ENCODE results near the gene B3GALT5.

B3GALT5 gene

DNA sequence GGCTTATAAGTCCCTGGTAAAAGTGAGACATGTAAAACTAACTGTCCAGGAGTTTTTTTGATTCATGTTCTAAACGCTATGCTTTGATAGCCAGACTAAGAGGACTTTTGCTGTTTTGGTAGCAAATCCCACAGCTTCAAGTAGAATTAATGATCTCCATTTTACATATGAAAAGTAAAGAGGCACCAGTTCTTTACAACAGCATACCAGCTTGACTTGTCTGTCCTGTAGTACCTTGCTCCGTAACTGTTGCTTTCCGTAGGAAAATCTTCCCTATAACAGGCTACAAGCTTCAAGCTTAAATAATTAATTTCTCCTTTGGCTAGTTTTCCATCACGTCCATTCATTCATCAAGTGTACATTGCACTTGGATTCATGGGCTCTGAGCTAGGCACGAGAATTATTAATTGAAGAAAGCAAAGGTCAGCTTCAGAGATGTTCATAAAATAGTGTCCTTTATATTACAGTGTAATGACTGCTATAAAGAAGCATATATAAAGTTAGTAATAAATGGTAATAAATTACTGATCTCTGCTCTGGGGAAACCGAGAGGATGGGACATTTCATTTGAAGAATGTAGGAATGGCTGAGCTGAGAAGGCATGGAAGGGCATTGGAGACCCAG lies 29.2 kb downstream of the B3GALT5 start:
- DNase-seq: no peak
- intact Hi-C loops (cut with DNase I): no loop called here

DNA sequence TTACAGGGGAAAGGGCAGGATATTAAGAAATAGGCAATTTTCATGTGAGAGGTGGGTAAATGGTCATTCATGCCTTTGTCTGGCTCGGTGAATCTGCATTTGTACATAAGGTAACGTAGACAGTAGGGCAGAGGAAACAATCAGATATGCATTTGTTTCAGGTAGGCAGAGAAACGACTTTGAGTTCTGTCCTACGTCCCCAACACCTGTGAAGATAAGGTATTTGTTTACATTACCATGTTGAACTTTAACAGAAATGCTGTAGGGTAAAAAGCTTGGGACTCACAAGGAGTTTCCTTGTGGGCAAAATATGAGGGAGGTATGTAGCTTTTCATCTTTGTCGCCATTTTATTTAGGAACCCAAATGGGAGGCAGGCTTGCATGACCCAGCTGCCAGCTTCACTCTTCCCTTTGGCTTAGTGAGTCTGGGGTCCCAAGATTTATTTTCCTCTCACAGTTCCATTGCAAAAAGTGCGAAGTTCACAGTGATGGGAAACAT lies 31.4 kb downstream of the B3GALT5 start:
- intact Hi-C loops (cut with DNase I): no loop called here
- DNase-seq: no peak

DNA sequence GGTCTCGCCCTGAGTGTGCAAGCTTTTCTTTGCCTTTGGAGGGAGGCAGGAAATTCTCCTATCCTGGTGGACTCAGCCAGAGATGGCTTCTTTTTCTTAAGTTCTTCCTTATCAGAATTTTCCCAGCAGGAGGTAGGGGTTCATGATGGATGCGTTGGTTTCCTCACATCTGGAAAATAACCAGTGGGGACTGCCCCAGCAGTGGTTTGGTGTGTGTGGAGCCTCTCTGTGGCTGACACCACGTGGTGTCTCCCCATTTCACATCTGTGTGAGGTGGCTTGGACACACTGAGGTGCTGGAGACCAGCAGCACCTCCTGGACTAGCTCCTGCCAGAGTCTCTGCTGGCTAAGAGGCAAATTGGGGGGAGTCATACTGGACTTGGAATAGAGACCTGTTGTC lies 32.6 kb downstream of the B3GALT5 start:
- intact Hi-C loops (cut with DNase I): no loop called here
- no peak for DNase-seq

DNA sequence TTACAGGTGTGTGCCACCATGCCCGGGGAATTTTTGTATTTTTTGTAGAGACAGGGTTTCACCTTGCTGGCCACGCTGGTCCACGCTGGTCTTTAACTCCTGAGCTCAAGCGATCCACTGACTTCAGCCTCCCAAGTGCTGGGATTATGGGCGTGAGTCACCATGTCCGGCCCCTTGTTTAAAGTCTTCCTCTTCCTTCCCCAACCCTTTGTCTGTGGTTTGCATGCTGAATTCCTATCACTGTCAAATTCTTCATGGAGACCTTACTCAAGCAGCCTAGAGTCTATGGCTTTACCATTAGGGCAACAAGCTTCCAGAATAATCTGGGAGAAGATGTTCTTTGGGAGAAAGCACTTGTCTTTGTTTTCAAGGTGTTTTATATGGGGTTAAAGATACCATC lies 34.7 kb downstream of the B3GALT5 start:
- intact Hi-C loops (cut with DNase I): no loop called here

DNA sequence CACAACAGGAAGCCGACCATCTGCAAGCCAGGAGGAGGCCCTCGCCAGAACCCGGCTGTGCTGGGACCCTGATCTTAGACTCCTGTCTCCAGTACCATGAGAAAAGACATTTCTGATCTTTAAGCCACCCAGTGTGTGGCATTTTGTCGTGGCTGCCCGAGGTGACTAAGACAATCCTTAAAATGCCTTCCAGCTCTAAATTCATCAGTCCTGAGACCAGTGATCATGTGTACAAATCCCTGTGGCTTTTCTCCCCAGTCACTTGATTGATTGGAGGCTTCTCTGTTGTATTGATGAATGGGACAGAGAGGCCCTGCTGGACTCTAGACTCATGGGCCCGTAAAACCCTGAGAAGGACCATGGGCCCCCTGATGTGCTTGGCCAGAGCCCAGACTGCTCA lies 36.1 kb downstream of the B3GALT5 start:
- no peak for DNase-seq
- intact Hi-C loops (cut with DNase I): no loop called here

More for the DNA sequence above, 34.7 kb downstream of the B3GALT5 start:
- no peak for DNase-seq

DNA sequence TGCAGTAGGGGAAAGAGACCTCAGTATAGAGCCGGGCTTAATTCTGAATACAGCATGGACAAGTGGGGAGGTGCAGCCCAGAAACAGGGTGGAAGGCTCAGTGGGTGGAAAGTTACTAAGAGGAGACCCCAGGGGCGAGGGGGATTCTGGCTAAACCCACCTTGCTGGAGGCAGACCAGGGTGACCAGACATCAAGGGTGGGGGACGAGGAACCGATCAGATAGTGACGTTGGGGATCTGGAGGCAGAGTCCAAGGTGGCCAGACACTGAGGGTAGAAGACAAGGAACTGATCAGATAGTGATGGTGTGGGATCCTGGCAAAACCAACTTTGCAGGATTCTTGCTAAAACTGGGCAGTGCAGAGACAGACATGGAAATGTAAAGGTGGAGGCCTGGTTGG lies 36.8 kb downstream of the B3GALT5 start:
- DNase-seq: no peak
- intact Hi-C loops (cut with DNase I): no loop called here

DNA sequence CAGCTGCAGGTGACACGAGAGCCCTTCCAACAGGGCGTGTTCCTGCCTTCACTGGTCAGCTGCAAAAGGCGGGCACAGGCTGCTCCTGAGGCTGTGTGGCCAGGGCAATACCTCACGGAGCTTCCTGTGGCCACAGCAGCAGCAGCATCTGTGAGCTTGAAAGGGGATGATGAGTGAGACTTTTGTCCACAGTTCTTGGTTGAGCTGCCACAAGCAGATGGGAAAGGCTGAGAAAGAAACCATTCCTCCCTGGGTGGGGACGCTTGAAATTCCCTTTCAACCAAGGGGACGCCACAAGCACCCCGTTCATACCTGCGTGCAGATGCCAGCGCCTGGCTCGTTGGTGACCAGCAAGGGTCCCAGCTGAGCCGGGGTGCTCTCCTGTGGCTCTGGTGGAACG lies 37.6 kb downstream of the B3GALT5 start:
- intact Hi-C loops (cut with DNase I): no loop called here
- no peak for DNase-seq

DNA sequence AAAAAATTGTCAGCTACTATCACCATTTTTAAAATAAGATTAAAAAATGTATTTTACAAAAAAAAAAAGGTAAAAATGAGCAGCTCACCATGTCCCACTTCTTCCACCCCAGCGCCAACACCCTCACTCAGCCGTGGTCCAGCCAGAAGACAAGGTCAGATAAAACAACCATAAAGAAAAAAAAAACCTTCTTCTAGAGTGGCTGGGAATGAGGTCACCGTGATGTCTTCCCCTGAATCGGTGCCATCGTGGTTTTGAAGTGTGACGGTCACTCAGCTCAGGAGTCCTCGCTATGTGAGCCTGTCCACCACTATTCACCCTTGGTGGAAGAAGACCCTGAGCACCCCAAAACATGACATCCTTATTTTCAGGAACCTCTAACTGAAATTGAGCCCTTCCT lies 38.1 kb downstream of the B3GALT5 start:
- intact Hi-C loops (cut with DNase I): no loop called here
- no peak for DNase-seq

DNA sequence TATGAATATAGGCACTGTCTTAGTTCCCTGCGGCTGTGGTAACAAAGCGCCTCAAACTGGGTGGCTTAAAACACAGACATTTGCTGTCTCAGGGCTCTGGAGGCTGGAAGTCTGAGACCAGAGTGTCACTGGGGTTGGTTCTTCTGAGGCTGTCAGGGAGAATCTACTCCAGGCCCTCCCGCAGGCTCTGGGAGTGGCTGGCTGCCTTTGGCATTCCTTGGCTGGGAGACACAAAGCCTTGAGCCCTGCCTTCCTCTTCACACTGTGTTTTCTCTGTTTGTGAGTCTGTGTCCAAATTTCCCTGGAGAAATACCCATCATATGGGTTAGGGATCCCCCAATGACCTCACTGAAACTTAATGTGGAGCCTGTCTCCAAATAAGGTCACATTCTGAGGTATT lies 38.5 kb downstream of the B3GALT5 start:
- DNase-seq: no peak
- intact Hi-C loops (cut with DNase I): no loop called here

DNA sequence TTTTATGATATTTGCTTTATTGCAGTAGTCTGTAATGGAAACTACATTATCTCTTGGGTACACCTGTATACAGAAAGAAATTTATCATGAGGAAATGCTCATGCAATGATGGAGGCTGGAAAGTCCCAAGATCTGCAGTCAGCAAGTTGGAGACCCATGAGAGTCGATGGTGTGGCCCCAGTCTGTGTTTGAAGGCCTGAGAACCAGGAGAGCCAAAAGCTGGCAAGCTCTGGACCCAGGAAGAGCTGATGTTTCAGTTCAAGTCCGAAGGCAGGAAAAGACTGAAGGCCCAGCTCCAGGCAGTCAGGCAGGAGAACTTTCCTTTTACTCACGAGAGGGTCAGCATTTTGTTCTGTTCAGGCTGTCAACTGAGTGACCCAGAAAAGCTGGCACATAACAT lies 42.2 kb downstream of the B3GALT5 start:
- DNase-seq: no peak
- intact Hi-C loops (cut with DNase I): no loop called here

DNA sequence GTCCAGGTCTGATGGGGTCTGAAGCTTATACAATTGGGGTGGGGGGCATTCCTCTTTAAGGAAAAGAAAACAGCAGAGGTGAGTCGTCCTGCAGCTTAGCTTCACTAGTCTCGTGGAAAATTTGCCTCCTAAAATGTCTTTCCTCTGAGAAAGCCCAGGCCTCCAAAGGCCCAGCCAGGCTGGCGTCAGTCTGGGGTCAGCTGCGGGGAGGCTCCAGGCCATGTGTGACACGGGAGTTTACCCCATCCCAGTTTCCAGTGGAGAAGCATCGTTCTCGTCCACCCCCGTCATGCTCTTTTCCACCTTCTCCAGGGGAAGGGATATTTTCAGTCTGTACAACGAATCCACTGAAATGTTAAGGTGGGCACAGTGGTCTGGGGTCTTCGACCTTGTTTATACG lies 42.8 kb downstream of the B3GALT5 start:
- no peak for DNase-seq
- intact Hi-C loops (cut with DNase I): no loop called here

DNA sequence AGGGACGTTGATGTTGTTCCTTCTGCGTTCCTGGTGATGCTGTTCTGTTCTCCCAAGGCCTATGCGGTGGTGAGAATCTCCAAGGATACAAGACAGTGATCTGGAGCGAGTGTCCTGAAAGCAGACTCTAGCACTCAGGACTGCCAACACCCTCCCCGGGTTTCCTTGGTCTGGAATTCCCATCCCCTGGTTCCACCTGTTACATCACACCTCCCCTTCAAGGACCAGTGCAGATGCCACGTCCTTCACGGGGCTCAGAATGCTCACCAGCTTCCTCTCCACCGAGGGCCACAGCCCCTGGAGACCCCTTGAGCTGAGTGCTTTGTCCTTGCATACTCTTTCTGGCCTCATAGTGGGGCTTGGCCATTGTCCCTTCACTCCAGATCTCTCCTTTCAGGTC lies 43.5 kb downstream of the B3GALT5 start:
- DNase-seq: no peak
- intact Hi-C loops (cut with DNase I): no loop called here

DNA sequence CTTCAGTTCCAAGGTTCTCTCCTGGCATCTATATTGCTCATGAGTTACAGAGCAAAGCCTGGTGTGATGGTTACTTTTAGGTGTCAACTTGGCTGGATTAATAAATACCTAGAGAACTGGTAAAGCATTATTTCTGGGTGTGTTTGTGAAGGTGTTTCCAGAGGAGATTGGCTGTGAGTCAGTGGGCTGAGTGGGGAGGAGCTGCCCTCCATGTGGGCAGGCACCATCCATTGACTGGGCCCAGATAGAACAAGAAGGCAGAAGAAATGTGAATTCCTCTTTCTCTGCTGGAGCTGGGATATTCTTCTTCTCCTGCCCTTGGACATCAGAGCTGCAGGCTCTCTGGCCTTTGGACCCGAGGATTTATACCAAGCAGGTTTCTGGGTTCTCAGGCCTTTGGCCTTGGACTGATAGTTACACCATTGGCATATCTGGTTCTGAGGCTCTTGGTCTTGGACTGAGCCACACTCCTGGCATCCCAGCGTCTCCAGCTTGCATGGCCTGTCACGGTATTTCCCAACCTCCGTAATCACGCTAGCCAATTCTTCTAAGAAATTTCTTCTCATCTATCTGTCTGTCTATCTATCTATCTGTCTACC lies 44.5 kb downstream of the B3GALT5 start:
- no peak for DNase-seq

DNA sequence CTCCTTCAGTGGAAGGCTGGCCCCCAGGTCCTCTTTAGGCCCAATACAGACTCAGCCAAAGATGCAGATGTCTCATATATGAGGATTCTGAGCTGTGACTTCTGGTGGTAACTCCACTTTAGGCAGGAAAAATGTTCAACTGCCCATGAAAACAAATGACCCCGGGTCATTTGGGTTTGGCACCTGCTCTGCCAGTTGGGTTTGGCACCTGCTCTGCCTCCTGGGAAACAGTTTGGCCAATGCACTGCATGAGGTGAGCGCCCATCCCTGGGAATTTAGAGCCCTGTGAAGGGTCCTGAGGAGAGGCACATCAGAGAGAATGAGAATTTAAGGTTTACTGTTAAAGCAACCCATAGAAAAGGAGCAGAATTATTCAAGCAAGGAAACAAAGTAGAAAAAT lies 45.3 kb downstream of the B3GALT5 start:
- intact Hi-C loops (cut with DNase I): no loop called here
- DNase-seq: no peak

More for the DNA sequence above, 44.5 kb downstream of the B3GALT5 start:
- intact Hi-C loops (cut with DNase I): no loop called here

DNA sequence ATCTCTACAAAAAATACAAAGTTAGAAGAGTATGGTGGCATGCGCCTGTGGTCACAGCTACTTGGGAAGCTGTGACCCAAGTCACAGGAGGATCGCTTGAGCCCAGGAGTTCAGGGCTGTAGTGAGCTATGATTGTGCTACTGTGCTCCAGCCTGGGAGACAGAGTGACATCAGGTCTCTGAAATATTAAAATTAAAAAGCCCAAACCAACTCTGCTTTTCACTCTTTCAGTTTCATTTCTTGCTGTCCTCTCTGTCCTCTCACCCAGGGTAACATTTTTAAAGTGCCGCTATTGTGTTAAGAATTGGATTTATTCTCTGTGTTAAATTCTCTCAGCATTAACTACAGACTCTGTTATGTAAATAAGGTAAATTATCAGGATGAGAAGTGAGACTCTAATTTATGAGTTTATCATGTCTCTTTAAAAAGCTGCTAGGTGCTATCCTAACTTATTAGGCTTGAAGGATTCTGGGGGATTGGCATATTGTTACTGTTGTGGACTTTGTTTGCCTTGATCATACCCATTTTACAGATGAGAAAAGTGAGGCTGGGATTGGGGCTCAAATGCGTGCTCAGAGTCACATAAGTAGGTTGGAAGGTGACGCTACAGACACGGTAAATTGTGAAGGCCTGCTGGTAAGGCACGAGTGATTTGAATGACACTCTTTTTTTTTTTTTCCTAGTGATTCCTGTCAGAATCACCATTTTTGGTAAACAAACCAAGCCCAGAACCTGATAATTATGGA lies 46.5 kb downstream of the B3GALT5 start:
- intact Hi-C loops (cut with DNase I): no loop called here
- DNase-seq: no peak

DNA sequence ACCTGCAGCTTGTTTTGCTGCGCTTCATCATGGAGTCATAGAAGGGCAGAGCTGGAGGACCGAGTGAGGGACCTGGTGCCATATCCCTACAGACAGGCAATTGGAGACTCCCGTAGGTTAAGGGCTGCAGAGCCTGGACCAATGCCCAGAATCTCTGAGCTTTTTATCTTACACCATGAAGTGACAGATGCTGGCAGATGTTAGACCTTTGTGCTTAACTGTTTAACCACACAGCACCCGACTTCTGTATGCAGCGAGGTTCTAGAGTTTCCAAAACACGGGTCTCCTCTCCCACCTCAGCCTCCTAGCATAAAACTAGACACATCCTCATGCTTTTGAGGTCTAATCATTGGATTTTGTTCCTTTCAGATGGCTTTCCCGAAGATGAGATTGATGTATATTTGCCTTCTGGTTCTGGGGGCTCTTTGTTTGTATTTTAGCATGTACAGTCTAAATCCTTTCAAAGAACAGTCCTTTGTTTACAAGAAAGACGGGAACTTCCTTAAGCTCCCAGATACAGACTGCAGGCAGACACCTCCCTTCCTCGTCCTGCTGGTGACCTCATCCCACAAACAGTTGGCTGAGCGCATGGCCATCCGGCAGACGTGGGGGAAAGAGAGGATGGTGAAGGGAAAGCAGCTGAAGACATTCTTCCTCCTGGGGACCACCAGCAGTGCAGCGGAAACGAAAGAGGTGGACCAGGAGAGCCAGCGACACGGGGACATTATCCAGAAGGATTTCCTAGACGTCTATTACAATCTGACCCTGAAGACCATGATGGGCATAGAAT lies 47.6 kb downstream of the B3GALT5 start:
- intact Hi-C loops (cut with DNase I): no loop called here
- DNase-seq: no peak

DNA sequence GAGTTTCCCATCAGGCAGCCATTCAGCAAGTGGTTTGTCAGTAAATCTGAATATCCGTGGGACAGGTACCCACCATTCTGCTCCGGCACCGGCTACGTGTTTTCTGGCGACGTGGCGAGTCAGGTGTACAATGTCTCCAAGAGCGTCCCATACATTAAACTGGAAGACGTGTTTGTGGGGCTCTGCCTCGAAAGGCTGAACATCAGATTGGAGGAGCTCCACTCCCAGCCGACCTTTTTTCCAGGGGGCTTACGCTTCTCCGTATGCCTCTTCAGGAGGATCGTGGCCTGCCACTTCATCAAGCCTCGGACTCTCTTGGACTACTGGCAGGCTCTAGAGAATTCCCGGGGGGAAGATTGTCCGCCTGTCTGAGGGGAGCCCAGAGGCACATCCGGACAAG lies 48.4 kb downstream of the B3GALT5 start:
- DNase-seq: no peak
- intact Hi-C loops (cut with DNase I): no loop called here

DNA sequence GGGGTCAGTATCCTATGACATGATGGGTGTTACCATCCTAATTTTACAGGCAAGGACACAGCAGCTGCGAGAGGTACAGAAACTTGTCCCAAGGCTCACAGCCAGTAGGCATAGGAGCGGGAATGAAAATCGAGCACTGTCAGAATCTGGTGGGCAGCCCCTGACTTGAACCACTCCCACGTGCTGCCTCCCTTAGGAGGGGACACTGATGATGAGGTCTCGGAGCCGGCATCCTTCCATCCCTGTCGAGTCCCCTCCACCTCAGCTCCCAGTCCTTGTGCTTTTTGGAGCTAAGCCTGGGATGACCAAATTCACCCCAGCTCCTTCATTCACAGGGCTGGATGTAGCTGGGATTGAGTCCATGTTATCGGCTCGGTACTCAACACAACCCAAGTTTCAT lies 49.0 kb downstream of the B3GALT5 start:
- DNase-seq: no peak
- intact Hi-C loops (cut with DNase I): no loop called here

DNA sequence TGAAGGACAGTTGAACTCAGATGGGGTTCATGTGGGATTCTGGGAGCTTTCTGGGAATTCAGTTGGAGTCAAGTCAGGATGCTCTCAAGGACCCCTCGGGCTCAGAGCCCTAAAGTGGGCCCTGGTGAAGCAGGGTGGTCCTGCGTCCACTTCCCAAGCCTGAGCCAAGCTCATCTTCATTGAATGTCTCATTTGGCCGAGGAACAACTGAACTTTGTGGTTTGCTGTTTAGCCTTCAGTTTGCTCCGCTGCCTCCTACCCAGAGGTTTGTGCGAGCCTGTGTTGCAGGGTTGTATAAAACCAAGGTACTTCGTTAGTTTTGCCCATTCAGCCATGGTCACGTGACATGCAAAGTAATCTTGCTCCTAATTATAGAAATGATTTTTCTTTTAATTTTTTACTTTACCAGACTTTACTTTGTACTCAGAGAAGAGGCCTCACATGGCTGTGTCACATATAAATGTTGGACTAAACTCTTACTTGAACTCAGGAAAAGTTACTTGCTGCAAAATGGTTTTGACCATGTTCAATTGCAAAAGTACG lies 49.7 kb downstream of the B3GALT5 start:
- no peak for DNase-seq
- intact Hi-C loops (cut with DNase I): no loop called here

DNA sequence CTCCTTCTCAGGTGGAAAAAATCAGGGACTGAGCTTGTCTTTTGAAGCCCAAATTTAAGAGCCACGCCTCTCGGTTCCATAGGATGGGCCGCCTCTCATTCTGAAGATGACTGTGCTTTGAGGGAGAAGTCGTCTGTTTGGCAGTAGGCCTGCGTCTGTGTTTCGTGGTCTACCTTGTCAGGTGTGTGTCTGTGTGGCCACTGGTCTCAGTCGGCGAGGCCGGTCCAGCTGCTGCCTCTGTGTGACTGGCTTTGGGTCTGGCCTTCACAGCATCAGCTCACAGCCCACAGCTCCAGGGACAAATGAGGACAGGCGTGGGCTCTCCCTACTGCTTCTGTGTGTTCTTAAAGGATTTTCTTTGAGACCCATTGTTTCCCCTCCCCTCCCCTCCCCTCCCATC lies 50.3 kb downstream of the B3GALT5 start:
- intact Hi-C loops (cut with DNase I): no loop called here
- DNase-seq: no peak

Measured in posterior cingulate gyrus (tissue), 11 donors.